HL-60 (cell line): ENCODE data around the gene PSMB11.

Source experiments
- DNase-seq, 2 experiments: peaks; one replicate each; pipeline ENCODE4 v3.0.0-alpha.2; 2010 to 2020; ENCODE audit warnings: low read depth in 1 of 2, low spot score in 1 of 2
- H3K27ac ChIP-seq: fragments of 250-450 bp; sonication (Bioruptor Pico); replicated peaks from 2 replicates; pipeline ENCODE4 v1.5.1; 2020; ENCODE audit warnings: mild to moderate bottlenecking, moderate library complexity
- H3K27me3 ChIP-seq: fragments of 250-450 bp; sonication (Bioruptor Pico); 2 replicates; pipeline ENCODE4 v1.5.1; 2021; ENCODE audit warnings: mild to moderate bottlenecking, moderate library complexity; ENCODE audit not compliant: insufficient read depth, poor library complexity, severe bottlenecking
- H3K4me3 ChIP-seq: replicated peaks from 2 replicates; pipeline ENCODE4 v1.5.1; 2011; ENCODE audit warnings: mild to moderate bottlenecking, control low read depth, low read length; ENCODE audit not compliant: insufficient read depth
- CTCF ChIP-seq: IDR thresholded peaks from one replicate; pipeline ENCODE4 v1.5.1; 2011; ENCODE audit warnings: low read length, control low read depth, inconsistent platforms; ENCODE audit not compliant: insufficient read depth
- GABPA ChIP-seq: IDR thresholded peaks from 2 replicates; pipeline ENCODE4 v1.6.1; 2012; ENCODE audit warnings: low read depth
- POLR2AphosphoS5 ChIP-seq: IDR thresholded peaks from 2 replicates; pipeline ENCODE4 v1.6.1; 2012; ENCODE audit warnings: low read depth
- SPI1 ChIP-seq: IDR thresholded peaks from 2 replicates; pipeline ENCODE4 v1.6.1; 2012; ENCODE audit warnings: low read depth, mild to moderate bottlenecking, borderline replicate concordance
- TF ChIP-seq, protein P1 (sequence below): IDR thresholded peaks from 2 replicates; pipeline ENCODE4 v1.6.1; 2012; ENCODE audit warnings: low read depth; ENCODE audit not compliant: insufficient replicate concordance

Gene PSMB11

DNA sequence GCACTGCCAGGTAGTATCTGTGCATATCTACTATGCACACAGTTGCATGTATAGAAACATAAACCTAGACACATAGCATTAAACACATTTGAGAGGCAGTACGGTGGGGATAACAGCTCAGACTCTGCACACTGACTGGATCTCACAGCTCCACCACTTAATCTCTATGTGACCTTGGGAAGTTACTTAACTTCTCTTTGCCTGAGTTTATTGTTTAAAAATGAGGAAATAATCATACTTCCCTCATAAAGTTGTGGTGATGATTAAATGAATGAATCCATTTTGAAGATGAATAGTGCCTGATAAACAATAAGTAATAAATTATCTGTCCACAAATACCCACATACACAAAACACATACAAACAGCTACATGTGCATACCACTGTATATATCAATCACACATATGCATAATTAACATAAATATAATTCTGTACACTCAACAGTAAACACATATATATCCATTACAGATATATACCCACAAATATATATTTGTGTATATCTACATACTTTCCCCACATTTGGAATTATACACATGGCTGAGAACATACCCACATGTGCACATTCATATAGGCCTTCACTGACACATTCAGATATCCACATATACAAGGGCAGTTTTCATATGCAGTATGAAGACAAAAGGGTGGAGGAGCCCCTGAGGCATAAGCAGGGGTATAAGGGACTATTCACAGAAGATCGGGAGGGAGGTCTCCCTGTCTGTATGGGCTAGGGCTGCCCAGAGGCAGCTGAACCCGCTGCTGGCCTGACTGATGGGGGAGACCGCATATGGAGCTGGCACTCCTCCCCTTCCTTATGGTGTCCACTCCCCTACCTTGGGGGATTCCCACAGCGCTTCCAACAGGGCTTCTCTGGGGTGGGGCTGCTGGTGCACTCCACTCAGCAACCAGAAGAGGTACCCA is 9.4 kb downstream of the PSMB11 start:
- TF ChIP-seq GABPA (no peak), SPI1 (no peak), POLR2AphosphoS5 (no peak), CTCF (no peak)
- TF ChIP-seq, protein P1, sequence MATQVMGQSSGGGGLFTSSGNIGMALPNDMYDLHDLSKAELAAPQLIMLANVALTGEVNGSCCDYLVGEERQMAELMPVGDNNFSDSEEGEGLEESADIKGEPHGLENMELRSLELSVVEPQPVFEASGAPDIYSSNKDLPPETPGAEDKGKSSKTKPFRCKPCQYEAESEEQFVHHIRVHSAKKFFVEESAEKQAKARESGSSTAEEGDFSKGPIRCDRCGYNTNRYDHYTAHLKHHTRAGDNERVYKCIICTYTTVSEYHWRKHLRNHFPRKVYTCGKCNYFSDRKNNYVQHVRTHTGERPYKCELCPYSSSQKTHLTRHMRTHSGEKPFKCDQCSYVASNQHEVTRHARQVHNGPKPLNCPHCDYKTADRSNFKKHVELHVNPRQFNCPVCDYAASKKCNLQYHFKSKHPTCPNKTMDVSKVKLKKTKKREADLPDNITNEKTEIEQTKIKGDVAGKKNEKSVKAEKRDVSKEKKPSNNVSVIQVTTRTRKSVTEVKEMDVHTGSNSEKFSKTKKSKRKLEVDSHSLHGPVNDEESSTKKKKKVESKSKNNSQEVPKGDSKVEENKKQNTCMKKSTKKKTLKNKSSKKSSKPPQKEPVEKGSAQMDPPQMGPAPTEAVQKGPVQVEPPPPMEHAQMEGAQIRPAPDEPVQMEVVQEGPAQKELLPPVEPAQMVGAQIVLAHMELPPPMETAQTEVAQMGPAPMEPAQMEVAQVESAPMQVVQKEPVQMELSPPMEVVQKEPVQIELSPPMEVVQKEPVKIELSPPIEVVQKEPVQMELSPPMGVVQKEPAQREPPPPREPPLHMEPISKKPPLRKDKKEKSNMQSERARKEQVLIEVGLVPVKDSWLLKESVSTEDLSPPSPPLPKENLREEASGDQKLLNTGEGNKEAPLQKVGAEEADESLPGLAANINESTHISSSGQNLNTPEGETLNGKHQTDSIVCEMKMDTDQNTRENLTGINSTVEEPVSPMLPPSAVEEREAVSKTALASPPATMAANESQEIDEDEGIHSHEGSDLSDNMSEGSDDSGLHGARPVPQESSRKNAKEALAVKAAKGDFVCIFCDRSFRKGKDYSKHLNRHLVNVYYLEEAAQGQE = no peak
- Histone ChIP-seq H3K4me3 (no peak overlapping the region), H3K27me3 (no peaks in the 10 kb centered on the region), H3K27ac (no peak overlapping the region)
- DNase-seq = no peak

- Histone ChIP-seq H3K27ac (no peak overlapping the region), H3K27me3 (no peaks in the 10 kb centered on the region), H3K4me3 (no peak overlapping the region)
- TF ChIP-seq SPI1 = no peak
- DNase-seq = no peak
These were observed 10.2 kb downstream of the PSMB11 start for GRCh38 chr14:23052182-23052623.

- TF ChIP-seq, protein P1 = no peak
- TF ChIP-seq SPI1 (no peak), POLR2AphosphoS5 (no peak), GABPA (no peak), CTCF (no peak)
- DNase-seq = no peak
- H3K27me3 ChIP-seq = no peaks in the 10 kb centered on the region
- no peak overlapping the region for H3K27ac ChIP-seq
- no peak overlapping the region for H3K4me3 ChIP-seq
These were observed 10.7 kb downstream of the PSMB11 start for GRCh38 chr14:23052671-23053070.

DNA sequence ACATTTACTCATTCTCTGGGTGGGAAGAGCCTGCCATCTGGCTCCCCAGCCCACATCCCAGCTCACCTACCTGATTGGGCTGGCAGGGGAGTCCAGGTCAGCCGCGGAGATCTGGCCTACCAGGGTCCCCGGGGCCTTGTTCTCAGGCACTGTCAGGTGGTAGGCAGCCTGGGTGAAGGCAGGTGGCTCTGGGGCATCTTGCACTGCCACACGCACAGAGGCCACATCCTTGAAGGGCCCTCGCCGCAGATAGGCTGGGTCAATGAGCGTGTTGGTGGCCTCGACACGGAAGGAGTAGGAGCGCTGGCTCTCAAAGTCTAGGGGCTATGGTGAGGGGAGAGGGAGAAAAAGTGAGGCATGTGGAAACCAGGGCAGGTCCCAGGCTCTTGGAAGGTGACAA is 11.4 kb downstream of the PSMB11 start:
- Histone ChIP-seq H3K27me3 (no peaks in the 10 kb centered on the region), H3K27ac (no peak overlapping the region), H3K4me3 (no peak overlapping the region)
- DNase-seq = no peak
- TF ChIP-seq GABPA = no peak
- no peak for TF ChIP-seq SPI1
- TF ChIP-seq POLR2AphosphoS5 = no peak
- TF ChIP-seq, protein P1 = no peak
- no peak for TF ChIP-seq CTCF
